ENCODE results near the gene SUV39H2.
"Not testable (repeated sequence)": the region's sequence is repeated elsewhere in the genome, so short reads cannot be mapped to it uniquely, and the experiment has no call there.

Gene SUV39H2, protein sequence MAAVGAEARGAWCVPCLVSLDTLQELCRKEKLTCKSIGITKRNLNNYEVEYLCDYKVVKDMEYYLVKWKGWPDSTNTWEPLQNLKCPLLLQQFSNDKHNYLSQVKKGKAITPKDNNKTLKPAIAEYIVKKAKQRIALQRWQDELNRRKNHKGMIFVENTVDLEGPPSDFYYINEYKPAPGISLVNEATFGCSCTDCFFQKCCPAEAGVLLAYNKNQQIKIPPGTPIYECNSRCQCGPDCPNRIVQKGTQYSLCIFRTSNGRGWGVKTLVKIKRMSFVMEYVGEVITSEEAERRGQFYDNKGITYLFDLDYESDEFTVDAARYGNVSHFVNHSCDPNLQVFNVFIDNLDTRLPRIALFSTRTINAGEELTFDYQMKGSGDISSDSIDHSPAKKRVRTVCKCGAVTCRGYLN

DNA sequence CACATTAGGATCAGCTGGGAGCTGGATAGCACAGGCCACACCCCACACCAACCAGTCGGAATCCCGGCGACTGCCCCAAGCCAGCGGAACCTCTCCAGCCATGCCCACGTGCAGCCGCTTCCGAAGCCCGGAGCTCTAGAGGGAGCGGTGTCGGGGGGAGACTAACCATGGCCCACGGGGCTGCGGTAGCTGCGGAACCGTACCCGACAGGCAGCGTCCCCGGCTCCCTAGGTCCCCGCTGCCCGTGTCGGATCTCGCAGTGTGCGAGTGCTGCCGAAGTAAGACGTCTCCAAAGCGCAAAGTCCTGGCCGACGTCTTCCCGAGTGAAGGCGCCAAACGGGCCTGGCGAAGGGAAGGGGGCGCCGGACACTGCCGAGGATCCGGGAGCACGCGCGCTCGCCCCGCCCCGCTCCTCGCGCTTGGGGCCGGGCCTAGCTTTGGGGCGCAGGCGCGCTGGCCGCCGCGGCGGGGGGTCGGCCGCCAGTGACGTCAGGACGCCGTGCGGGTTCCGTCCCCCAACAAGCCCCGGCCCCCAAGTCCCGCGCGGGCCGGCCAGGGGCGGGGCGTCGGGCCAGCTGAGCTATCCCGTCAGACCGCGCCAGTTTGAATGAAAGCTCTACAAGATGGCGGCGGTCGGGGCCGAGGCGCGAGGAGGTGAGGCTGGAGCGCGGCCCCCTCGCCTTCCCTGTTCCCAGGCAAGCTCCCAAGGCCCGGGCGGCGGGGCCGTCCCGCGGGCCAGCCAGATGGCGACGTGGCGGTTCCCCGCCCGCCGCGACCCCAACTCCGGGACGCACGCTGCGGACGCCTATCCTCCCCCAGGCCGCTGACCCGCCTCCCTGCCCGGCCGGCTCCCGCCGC, at the start of gene SUV39H2:
TSS of gene SUV39H2 (plus strand) at position 601 of the 858 bp plus-strand sequence. CDS start at position 624, 23 bp downstream.
- peak; percentile 63 for DNase-seq

DNA sequence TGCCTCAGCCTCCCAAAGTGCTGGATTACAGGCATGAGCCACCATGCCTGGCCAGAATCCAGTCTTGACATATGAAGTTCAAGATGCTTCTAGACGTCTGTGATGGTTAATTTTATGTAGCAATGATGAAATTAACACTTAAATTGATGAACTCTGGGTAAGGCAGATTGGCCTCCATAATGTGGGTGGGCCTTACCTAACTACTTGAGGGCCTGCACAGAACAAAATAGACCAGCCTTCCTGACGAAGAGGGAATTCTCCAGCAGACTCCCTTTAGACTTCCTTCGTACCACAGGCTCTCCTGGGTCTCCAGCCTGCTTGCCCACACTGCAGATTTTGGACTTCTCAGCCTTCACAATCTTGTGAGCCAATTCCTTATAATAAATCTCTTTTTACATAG, 45.6 kb upstream of the SUV39H2 start:
- no peak for DNase-seq

DNA sequence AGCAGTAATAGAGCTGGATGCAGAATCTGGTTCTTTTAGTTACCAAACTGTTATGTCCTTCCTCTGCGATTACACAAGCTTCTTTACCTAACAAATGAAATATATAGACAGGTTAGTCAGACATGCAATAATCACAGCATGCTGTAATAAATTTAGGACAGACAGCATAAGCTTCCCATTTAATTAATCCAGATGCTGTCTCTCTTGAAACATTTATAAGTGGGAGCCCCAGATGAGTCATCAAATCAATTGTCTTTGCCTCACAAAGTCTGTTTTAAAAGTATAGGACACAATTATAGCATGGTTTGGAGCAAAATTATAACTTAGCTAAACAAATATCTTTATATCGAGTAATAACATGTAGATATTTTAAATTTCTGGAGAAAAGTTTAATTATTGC, 42.5 kb upstream of the SUV39H2 start:
- no peak for DNase-seq

DNA sequence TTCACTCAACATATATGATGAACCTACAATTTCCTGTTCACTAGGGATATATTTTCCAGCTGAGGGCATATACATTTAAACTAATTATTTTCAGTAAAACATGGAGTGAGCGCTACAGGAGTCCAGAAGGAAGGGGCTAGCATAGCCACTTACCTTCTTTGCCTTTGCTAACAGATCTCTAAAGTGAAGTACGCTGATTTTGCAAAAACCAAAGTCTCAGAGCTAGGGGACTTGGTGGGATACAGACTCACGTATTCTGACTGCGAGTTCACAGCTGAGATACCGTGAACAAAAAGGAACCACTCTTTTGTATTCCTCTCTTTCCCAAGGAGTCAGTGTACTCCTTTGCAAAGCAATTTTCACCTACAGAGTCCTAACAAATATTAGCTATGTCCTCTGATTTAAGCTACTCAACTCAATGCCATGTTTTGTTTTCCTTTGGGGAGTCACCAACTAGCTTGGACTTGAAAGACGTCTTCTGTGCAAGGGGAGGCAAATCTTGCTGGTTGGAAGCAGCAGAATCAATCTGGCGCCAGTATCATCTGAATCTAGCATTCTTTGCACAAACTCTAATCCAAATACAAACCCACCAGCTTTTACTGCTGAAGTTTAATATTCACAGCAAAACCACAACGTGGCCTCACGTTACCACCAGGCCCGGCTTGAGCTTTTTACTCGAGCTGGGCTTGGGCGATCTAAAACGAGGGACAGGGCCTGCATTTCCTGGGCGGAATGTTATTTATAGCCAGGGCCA, 41.5 kb upstream of the SUV39H2 start:
- DNase-seq, result no peak

DNA sequence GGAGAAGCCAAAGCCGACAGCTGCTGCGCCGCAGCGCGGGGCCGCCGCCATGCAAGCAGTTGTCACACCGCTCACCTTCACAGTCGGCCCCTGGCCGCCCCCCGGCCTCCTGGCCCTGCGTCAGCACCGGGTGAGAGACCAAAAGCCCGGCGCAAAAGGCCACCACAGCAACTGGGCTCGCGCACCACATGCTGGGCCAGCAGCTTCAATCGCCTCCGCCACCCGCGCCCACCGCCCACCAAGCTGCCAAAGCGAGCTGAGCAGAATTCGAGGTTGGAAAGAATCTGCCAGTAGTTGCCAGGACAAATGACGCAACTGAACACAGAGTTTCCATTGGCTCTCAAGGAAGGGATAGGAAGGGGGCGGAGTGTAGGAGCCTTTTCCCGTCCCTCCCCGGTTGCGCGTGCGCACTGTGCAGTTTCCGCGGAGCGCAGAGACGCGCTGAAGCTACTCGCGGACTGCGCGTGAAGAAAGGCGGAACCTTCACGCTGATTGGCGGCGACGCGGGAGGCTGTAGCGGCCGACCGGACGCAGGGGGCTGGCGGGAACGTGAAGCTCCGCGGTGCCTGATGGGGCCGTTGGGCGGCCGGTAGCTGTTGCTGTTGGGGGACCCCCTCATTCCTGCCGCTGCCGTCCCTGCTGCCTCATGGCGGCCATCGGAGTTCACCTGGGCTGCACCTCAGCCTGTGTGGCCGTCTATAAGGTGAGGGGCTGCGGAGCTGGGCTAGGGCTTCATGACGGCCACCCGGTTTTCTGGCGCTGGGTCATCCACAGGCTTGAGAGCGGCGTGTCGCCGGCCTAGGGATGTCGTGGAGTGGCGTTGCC, 40.7 kb upstream of the SUV39H2 start, which contains the start of the genes CDNF, HSPA14 and MSANTD7:
TSS of gene CDNF (minus strand) at position 281 of the 825 bp plus-strand sequence. CDS start at position 190, 91 bp downstream.
TSS of gene HSPA14 (plus strand) at position 550 of the 825 bp plus-strand sequence. CDS start at position 647, 97 bp downstream.
TSS of gene MSANTD7 (plus strand) at position 550 of the 825 bp plus-strand sequence. CDS start 3,979 bp downstream, outside the sequence.
- peak; percentile 85 for DNase-seq

DNA sequence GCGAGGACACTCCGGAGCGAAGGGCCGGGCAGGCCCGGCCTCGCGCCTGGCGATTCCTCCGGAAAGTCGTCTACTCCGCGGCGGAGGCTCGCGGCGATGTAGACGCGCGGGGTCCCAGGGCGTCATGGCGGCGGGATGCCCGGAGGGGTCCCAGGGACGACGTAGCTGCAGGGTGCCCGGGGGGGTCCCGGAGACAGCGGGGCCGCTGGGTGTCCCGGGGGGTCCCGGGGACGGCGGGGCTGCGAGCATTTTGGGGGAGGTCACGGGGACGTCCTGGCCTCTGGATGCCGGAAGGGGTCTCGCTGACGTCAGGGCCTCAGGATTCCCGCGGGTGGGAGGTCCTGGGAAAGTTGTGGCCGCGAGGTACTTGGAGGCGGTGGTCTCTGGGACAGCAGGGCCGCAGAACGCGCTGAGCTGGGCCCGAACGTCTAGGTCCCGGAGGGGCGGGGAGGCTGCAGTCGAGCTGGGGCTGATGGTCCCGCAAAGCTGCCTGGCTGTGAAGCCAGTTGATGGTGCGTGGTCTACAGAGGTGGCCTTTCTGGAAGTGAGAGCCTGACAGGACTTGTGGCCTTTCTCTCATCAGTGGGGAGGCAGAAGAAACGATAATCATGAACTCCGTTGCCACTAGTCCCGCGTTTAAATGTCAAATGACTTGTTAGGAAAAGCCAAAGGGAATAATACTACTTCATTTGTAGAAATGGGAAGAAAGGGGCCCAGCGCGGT, 39.9 kb upstream of the SUV39H2 start:
- no peak for DNase-seq

DNA sequence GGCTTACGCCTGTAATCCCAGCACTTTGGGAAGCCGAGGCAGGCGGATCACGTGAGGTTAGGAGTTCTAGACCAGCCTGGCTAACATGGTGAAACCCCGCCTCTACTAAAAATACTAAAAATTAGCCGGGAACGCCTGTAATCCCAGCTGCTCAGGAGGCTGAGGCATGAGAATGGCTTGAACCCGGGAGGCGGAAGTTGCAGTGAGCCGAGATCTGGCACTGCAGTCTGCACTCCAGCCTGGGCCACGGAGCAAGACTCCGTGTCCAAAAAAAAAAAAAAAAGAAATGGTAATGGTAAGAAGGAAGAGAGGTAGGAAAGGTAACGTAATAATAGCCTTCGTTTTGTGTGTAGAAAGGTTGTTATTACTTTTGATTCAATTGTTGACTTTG, 39.4 kb upstream of the SUV39H2 start:
- DNase-seq, result no peak

DNA sequence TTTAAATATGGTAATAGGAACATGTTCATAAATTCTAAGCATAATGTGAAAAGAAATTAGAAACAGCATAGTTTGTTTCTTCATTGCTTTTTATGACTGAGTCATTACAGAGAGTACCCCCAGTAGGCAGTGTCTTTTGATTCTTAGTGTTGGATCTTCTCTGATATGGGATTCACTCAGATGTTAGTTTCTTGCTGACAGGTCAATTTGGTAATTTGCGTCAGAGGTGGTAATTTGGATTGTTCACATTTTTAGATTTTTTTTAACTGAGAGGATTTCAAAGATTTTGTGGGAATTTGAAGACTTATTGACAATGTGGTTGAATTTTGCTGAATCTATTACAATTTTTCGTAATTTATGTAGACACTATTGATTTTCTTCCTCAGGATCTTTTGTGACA, 38.5 kb upstream of the SUV39H2 start:
- no peak for DNase-seq

DNA sequence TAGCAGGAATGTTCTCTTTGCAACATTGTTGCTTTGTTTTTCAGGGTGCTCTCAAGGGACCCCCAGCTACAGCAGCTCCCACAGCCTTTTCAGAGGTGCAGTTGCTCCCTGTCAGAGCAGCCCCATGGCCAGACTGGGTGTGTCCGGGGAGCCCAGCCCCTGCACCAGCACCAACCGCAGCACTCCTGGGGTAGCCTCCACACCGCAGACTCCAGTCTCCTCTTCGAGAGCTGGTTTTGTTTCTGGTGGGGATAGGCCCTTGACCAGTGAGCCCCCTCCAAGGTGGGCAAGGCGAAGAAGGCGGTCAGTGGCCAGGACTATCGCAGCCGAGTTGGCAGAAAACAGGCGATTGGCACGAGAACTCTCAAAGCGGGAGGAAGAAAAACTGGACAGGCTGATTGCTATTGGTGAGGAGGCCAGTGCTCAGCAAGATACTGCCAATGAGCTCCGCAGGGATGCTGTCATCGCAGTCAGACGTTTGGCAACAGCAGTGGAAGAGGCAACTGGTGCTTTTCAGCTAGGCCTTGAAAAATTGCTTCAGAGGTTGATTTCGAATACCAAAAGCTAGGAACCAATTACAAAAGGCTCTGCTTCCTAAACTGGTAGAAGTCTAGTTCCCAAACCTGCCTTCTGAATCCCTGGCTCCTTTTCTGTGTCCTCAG, 35.2 kb upstream of the SUV39H2 start:
- DNase-seq, result no peak

DNA sequence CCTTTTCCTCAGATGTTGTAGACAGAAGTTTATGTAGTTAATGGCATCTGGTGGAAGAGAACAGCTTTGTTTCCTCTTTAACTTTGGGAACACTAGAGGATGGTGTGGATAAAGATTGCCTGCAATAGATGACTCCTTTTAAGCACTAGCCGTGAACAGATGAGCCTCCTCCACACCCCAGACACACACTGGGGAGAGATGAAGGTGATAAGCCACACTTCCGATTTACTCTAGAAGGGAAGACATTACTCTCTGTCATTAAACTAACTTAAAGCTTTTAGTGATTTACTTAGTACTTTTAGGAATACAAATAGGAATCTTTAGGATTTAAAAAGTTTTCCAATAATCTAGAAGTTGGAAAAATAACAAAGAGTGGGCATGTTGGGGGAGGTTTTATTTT, 33.7 kb upstream of the SUV39H2 start:
- no peak for DNase-seq

DNA sequence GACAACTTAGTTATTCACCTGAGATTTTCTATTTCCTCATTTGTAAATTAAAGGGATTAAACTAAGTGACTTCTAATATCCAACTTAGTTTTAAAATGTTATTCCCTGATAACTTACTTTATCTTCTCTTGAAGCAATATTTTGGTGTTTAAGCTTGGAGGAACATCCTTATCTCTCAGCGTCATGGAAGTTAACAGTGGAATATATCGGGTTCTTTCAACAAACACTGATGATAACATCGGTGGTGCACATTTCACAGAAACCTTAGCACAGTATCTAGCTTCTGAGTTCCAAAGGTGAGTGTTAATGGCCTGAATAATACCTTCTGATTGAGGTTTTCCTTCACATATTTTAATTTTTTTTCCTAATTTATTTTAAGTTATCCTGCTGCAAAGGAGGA, 26.4 kb upstream of the SUV39H2 start:
- DNase-seq, result no peak

DNA sequence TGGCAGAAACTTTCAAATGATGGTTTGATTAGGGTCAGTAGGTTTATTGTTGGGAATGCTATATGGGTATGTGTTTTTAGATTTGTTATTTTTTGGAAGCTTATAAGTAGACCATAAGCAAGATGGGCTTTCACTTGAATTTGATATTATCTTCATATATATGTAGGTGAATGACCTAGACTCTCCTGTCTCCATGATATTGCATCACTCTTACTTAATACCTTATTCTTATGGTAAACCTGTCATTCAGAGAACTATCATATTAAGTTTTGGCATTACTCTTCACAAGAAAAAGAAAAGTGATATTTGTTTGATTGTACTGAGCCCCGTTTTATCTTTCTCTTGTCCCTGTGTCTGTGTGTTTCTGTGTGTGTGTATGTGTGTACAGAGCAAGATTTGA, 23.2 kb upstream of the SUV39H2 start:
- no peak for DNase-seq

DNA sequence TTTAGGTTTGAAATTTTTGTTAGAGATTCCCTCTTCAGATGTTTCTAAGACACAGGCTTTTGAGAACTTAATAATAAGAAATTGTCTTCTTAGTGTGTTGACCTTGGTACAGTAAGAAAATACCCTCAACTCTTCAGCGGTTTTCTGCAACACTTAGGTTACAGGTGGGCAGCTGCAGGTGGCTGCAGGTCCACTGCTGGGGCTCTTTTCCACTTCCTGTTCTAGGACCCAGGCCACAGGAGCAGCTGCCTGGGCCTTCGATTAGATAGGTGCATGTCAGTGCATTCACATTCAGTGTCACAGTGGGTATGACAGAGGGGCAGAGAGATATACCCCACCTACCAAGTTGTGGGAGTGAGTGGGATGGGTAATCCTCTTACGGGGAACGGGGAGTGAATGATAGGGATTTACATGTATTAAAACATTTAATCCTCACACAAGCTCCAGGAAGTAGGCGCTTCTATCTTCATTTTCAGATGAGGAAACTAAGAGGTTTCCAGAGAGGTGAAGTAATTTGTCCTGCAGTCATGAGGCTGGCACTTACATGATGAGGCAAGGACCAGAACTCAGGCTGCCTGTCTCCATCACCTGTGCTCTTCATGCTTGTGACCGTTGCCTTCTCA, 20.2 kb upstream of the SUV39H2 start:
- no peak for DNase-seq

DNA sequence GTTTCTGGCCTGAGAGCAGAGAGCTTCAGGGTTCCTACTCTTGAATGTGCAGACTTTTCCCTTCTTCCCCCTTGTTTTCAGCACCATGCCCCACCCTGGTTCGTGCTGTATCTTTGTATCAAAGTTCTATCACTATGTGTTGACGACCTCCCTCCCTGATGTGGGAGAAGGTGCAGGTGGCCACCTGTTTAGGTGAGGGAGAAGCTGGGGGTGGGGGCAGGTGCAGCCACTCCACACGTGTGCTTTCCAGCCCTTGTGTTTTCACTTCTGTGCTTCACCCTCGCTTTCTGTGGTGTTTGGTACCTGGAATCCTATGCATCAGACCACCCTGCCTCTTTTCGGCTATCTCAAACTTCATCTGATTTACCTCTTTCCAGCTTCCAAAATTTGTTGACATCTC, 19.6 kb upstream of the SUV39H2 start:
- DNase-seq, result no peak

DNA sequence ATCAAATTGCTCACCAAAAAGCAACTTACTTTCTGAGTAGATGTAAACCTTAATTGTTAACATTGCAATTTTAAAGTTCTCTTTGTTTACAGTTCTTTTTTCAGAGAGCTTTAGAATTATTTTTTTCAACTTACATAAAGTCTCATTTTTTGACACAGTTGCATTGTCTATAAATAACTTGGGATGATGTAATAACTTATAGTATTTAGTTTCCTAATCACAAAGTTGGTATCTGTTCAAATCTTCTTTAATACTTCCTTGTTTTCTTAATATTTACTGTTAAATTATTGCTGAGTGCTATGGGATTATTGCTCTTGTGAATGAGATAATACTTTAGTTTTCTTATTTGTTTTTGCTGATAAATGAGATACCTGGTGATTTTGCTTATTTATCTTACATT, 18.9 kb upstream of the SUV39H2 start:
- DNase-seq, result no peak

DNA sequence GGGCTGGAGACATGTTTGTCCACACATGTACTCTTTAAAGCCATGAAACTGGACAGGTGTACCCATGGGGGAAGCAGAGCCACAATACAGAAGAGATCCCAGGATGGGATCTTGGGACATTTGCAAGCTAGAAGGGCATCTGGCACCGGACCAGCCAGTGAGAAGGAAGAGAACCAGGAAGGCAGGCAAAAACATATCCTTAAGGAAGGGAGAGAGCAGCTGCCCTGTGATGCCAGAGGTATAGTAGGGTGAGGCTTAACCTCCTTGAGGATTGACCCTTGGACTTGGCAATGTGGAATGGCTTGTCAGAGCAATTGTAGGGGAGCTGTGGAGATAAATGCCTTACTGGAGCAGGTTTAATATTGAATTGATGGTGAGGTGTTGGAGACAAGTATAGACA, 17.9 kb upstream of the SUV39H2 start:
- no peak for DNase-seq

DNA sequence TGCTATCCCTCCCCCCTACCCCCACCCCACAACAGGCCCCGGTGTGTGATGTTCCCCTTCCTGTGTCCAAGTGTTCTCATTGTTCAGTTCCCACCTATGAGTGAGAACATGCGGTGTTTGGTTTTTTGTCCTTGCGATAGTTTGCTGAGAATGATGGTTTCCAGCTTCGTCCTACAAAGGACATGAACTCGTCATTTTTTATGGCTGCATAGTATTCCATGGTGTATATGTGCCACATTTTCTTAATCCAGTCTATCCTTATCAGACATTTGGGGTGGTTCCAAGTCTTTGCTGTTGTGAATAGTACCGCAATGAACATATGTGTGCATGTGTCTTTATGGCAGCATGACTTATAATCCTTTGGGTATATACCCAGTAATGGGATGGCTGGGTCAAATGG, 14.2 kb upstream of the SUV39H2 start:
- not testable (repeated sequence) for DNase-seq

DNA sequence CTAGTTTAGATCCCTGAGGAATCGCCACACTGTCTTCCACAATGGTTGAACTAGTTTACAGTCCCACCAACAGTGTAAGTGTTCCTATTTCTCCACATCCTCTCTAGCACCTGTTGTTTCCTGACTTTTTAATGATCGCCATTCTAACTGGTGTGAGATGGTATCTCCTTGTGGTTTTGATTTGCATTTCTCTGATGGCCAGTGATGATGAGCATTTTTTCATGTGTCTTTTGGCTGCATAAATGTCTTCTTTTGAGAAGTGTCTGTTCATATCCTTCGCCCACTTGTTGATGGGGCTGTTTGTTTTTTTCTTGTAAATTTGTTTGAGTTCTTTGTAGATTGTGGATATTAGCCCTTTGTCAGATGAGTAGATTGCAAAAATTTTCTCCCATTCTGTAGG, 13.8 kb upstream of the SUV39H2 start:
- not testable (repeated sequence) for DNase-seq

DNA sequence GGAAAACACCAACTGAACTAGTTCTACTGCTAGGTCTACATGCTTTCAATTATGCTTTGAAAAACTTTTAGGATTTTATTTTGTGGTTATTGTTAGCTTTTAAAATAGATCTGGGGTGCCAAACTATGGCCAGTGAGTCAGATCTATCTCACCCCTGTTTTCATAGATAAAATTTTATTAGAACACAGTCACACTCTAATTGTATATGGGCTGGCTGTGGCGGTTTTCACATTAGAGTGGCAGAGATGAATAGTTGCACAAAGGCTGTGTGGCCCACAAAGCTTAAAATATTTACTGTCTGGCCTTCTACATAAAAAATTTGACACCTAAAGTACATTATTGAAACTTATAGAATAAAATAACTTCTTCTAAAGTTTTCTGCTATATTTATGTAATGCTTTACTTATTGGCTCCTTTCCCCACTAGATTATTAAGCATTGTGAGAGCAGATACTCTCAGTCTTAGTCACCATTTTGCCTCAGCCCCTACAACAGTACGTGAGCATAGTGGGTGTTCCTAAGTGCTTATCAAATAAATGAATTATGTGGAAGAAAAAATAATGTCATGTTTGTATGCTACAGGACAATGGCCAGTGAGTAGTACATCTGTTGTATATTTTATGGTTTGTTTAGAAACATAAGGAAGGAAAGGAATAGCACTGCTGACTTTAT, 5.4 kb upstream of the SUV39H2 start:
- DNase-seq, result no peak

DNA sequence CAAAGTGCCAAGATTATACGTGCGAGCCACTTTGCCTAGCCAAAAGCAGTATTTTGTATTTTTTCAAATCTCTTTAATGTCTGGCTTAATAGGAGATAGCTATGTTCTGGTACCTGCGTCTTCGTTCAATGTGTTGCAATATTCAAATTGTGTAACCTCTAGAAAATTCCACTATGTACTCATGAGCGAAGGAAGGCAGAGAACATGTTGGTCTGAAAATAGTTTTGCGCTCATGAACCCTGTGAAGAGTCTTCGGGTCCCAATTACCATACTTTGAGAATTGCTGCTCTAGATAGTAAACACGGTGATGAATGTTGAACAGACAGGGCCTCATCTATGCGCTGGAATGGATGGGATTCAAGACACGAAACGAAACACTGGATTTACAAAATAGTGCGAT, 2.7 kb upstream of the SUV39H2 start:
- DNase-seq, result no peak

Measured in cortex of kidney (tissue), 1 donor.